ENCODE measurements around the gene NSG2.
"Not testable (repeated sequence)": the region's sequence is repeated elsewhere in the genome, so short reads cannot be mapped to it uniquely, and the experiment has no call there.

Gene NSG2

DNA sequence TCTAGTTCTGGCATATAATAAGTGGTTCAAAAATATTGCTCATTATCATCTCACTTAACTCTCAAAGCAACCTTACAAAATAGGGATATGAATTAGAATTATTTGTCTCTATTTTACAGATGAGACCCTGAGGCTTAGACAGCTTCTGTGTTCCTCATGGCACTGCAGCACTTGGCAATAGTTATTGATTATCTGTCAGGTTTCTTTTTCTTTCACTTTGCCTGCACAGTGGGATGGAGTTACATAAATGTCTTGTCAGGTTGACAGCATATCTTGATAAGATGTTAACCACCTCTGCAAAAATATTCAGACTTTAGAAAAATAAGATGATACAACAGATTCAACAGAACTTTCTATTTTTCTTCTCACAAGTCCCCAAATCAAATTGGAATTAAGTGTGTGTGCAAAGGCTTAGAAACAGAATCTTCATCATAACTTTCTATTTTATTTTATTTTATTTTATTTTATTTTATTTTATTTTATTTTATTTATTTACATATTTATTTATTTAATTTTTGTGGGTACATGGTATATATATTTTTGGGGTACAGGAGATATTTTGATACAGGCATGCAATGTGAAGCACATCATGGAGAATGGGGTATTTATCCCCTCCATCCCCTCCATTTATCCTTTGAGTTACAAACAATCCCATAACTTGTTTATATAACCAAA lies 17.7 kb downstream of the NSG2 start:
- DNase-seq: no peak

DNA sequence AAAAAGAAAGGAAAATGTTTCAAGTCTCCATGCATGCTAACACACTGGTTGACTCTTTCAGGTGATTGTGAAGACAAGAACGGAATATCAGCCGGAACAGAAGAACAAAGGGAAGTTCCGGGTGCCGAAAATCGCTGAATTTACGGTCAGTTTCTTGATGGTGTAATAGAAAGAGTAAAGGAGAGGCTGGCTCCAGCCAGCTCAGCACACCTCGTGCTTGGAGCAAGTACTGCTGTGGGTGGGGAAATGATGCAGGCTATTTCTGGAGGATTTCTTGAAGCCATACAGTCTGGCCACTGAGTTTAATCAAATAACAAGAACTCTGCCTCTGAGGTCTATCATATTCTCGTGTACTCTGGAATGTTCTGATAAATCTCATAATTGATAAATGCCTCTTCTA lies 18.7 kb downstream of the NSG2 start:
- no peak for DNase-seq

DNA sequence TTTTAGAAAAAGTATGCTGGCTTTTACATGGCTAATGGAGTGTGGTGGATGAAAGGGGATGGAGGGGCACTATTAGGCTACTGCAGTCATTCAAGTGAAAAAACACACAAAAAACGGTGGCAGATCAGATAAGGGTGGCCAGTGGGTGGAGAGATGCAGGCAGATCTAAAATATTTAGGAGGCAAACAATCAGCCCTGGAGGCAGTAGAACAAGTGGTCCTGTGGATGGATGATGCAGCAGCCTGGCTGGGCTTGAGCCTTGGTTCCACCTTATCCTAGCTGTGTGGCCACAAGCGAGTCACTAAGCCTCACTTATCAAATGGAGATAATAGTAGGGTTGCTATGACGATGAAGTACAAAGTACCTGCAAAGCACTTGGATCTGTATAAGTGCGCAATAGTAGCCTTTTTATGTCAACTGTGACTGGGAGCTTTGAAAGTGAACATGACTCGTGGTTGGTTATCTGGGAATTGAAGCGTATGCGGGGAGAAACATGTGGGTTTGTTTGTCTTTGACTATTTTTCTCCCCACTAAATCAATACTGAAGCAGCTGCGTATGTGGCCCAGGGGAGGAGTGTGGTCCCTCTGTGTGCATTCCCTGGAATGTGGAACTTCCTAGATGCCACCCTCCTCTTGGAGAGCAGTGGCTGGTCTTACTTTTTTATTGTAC lies 20.2 kb downstream of the NSG2 start:
- no peak for DNase-seq

DNA sequence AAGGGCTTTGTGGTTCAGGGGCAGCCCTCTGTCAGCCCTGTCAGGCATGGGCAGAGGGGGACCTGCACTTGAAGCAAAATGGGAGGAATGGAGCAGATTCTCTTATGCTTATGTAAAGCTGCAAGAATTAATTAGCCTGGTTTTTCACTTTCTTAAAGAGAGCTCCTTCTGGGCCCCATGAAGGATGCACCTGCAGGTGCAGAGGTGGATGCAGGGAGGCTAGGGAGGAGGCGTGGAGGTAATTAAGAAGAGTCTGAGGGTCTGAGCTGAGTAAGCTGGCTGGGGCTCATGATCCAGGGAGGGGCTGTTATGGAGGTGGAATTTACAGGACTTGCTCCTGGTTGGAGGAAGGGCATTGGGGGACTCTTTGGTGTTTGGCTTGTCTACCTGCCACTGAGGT lies 22.0 kb downstream of the NSG2 start:
- DNase-seq: no peak

DNA sequence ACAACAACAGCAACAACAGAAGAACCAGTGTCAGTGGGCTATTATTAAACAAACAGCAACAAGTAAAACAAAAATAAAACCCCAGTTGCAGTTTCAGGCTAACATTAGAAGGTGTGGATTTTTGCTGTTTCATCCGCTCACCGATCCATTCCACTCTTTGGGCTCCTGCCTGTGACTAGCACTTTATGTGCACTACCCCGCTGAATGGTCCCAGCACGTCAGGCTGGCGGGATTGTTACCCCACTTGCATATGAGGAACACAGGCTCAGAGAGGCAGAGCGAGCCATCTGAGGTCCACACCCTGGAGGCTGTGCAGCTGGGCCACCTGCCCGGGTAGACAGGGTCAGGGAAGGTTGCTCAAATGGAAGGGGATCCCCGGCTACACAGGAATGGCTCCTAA lies 26.0 kb downstream of the NSG2 start:
- DNase-seq: no peak

DNA sequence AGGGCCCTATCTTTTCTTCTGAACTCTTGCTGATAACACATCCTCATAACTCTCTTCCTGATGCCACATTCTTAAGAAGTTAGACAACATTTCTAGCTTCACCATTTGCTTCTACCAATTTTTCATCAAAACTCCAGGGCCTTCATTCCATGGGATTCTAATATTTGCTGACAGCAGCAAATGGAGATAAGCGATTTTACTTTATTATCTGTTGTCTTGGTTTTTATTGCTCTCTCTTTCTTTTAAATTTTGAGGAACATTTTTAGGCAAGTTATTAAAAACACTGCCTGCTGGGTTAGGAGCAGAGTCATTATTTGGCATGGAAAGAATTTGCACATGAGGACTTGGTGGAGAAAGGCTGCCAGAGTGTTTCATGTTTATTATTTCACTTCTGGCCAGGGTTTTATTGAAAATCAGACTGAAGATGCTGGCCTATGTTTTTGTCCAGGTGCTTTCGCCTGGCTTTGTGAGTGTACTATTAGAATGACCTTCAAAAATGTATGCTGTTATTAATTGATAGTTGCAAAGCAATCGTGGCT lies 27.7 kb downstream of the NSG2 start:
- DNase-seq: no peak

DNA sequence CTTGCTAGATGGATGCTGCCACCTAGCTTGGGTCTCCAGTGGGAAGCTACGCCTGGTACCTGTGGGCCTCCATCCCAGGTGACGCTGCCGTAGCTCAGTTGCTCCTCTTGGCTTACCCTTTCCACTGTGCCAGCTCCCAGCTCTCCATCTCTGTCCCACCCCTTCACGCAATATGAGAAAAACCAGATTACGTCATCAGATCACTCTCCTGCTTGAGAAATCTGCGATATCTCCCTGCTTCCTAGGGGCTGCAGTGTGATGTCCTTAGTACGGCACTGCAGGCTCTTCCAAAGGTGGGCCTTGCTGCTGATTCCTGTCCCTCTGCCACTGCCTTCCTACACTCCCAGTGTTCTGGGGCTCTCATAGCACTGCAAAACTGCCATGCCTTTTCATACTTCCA lies 28.9 kb downstream of the NSG2 start:
- DNase-seq: no peak

DNA sequence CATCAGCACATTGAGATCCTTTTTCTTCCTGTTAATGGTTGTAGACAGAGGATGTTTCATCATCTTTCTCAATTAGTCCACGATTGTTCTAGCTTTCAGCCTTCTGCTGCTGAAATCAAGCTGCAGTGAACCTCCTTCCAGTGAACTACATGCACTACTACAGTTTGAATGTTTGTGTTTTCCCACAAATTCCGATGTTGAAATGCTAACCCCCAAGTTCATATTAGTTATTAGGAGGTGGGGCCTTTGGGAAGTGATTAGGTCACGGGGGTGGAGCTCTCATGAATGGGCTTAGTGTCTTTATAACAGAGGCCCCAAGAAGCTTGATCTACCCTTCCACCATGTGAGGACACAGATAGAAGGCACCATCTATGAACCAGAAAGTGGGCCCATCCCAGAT lies 32.9 kb downstream of the NSG2 start:
- no peak for DNase-seq

DNA sequence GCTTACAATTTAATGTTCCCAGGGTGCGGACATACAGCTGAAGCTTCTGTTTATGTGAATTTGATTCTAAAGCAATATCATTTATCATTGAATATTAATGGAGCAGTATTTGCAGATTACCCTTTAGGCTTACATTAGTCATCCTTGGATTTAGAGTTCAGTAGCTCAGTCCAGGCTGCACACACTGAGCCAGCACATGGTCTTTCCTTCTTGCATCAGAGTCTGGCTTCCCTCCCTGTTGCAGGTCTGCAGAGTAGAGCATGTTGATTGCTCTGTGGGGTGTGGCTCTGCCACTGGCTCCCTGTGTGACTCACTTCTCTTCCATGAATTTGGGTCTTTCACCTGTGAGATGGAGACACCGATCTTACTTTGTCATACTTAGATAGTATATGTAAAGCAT lies 36.8 kb downstream of the NSG2 start:
- no peak for DNase-seq

DNA sequence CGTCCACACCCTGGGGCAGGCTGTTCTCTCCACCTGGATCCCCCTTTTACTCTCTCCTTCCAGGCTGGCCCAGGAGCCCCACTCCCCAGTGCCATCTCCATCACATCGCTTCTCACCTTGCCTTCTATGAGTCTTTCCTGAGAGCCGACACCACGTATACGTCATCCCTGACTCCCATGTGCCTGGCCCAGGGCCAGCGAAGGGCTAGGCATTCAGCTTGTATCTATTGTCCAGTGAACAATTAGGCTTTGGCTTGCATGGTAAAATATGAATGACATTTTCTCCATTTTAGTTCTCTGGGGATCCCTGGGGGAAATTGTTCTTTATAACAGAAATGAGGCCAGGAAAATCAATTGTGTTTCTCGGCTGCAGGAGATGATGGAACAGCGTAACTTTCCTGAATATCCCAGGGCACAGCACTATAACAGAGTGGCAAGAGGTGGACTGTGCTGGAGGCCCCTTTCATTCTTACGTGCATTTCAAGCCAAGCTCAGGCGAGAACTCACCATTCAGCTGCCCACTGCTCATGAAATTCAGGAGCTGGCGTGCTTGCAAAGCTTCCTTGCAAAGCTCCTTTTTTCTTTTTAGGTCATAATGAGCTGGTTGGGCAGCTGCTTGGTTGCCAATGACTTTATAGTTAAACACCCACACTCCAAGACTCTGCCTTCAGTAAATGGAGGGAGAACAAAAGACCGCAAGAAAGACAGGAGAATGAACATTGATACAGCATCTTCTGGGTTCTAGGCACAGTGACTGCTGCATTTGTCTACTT lies 37.7 kb downstream of the NSG2 start:
- no peak for DNase-seq

DNA sequence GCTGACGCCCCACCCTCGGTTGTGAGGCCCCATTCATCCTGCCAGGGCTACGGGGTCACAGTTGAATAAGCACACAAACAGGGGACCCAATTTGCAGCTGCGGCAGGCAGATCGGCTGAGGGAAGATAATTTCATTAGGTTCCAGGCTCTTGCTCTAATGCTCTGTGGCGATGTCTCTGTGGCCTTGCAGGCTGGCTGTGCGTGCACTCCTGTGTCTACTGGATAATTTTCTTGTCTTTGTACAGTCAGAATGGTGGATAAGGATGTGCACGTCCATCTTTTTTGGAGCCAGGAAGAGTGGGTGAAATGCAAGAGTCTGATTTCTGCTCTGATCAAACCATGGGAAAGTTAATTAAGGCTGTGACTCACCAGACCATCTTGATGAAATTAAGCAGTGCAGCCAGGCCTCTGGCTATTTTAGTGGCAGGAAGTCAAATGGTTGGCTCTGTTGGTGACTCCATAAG lies 39.2 kb downstream of the NSG2 start:
- DNase-seq: no peak

DNA sequence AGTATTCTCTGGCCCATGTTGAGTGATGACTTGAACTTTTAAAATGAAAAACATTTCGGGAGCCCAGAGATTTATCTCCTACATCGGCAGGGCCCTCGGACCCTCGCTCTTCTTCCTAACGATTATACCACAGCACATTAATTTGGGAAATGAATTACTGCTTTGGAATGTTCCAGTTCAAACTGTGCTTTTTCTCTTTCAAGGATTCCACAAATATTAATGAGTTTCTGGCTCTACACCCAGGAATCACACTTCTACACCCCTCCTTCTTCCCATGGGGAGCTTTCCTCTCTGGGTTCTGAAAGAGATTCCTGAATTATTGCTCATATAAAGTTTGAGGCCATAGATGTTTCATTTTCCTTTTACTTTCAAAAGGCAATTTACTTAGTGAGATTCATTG lies 41.2 kb downstream of the NSG2 start:
- no peak for DNase-seq

DNA sequence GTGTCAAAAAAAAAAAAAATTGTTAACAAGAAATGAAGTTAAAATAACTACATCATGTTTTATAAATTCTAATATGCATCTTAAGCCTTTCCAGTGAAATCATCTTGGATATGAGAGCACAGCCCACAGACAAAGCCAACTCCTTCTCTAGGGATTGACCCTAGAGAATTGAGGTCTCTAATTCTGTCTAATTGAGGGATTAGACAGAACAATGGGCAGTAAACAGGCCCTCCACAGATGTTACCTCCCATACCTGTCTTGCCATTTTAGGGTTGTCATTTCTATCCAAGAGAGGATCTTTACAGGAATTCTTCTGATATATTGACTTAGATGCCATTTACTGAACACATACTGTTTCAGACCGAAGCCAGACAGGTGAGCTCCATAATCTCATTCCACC lies 42.3 kb downstream of the NSG2 start:
- no peak for DNase-seq

DNA sequence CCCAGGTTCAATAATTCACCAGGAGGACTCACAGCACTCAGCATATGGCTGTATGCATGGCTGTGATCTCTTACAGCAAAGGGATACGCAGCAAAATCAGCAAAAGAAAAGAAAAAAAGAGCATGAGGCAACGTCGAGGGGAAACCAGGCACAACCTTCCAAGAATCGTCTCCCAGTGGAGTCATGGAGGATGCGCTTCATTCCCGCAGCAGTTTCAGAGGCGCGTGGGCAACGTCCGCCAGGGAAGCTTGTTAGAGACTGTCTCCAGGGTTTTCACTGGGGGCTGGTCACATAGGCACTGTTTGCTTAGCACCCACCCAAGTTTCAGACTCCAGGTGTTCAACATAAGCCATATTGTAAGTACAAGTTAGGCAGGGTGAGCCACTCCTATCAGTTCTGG lies 44.6 kb downstream of the NSG2 start:
- no peak for DNase-seq

DNA sequence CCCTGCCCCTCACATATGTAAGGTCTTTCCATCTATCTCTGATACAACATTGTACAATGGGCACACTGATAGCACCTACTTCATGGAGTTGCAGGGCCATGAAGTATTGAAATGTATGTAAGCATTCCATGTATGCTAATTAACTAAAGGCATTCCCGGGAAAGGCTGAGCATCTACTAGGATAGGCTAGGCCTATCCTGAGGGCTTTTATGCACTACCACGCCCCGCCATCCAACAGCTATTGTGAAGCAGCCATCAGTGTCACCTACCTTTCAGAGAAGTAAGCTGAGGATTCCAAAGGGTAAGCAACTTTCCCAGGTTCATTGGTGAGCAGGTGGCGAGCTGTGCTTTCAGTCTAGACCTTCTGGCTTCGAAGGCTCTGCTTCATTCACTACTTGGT lies 47.6 kb downstream of the NSG2 start:
- no peak for DNase-seq

DNA sequence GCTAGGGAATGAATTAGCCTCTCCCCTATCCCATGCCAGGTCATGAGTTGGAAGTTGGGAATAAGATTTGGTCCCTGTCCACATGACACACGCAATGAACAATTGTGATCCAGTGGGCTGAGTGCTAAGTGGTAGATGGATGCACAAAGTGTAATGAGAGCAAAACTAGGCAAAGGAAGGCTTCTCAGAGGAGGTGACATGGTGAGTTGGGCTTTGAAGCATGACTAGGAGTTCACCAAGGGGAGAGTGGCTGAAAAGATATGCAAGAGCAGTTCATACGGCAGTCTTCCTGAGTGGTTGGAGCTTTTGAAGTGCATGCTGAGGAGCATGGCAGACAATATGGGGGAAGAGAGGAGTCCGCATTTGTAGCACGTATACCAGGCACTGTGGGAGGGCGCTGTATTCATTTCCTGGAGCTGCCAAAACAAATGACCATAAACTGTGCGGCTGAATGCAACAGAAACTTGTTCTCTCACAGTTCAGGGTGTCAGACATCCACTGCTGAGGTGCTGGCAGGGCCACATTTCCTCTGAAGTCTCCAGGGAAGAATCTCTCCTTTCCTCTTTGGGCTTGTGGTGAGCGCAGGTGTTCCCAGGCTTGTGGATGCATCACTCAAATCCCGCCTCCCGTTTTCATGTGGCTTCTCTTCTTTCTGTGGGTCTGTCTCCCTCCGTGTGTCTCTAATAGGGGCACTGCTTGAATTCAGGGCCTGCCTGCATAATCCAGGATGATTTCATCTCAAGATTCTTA lies 49.5 kb downstream of the NSG2 start:
- no peak for DNase-seq

DNA sequence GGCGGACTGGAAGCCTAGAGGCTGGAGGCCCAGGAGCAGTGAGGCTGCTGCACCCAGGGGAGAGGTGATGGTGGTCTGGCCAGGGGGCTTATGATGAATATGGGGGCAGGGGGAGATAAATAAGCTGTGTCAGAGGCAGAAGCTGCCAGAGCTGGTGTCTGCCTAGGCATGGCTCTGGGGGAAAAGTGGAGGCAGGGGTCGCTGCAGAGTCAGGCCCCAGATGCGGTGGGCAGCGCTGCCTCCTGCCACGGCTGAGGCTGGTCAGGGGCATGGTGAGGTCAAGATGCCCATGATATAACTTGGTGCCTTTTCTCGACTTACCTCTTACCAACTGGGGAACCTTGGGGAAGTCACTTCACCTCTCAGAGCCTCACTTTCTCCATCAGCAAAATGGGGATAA lies 51.1 kb downstream of the NSG2 start:
- no peak for DNase-seq

DNA sequence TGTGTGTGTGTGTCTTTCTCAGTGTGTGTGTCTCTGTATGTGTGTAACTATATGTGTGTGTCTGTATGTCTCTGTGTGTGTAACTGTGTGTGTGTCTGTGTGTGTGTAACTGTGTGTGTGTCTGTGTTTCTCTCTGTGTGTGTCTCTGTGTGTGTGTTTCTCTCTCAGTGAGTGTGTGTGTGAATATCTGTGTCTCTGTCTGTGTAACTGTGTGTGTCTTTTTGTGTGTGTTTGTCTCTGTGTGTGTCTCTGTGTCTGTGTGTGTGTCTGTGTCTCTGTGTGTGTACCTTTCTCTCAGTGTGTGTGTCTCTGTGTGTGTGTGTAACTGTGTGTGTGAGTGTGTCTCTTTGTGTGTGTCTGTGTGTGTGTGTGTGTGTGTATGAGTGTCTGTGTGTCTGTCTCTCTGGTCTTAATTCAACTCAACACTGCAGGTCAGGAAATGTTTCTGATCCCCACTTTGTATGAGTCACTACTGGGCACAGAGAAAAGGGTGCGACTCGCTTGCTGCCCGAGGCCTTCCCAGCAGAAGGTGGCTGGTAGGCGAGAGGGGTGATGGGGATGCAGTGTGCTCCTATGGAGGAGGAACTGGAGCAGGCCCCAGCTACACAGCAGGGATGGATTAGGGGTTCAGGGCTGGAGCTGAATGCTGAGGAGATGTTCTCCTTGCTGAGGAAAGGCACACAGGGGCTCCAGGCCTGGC lies 52.1 kb downstream of the NSG2 start:
- no peak for DNase-seq

DNA sequence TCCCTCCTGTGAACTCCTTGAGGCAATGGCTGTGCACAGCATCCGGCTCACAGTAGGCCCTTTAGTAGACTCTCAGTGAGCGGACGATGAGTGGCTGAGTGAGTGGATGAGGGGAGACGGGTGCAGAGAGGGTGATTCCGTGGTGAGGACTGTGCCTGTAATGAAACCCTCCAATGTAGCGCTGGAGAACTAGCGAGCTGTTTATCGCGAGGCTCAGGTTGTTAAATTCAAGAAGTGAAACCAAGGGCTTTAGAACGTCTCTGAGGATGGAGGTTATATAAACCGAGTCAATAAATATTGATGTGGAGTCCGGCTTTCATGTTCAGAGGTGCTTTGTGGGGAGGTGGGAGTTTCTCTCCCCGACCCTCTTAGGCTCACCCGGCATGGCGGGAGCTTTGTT lies 53.2 kb downstream of the NSG2 start:
- no peak for DNase-seq

DNA sequence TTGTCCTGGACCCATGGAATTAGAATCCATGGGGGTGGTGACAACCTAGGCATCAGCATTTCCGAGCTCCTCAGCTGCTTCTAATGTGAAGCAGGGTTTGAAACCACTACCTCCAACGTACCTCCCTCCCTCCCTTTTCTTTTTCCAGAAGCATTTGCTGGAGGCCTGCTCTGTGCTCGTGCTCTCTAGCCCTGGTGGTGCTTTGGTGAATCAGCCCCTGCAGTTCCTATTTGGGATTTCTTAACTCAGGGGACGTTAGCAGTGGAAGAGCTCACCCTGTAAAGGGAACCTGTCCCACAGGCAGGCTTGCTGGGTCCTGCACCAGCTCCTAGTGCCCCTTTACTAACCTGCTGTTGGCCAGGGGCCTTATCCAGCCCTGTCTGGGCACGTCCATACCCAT lies 55.0 kb downstream of the NSG2 start:
- no peak for DNase-seq

DNA sequence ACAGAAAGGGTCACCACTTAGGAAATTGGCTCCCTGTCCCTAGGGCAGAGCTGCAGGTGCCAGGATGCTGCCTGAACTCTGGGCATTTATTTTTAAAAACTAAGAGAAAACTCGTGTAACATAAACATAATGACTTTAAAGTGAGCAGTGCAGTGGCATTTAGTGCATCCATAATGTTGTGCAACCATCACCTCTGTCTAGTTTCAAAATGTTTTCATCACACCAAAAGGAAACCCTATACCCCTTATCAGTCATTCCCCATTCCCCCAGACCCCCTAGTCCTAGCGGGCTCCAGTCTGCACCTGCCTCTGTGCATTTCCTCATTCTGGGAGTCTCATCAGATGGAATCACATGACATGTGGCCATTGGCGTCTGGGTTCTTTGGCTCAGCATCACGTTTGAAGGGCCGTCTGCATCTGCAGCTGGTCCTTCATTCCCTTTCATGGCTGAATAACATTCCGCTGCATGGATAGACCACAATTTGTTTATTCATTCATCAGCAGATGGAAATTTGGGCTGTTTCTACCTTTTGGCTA lies 55.8 kb downstream of the NSG2 start:
- DNase-seq: no peak

DNA sequence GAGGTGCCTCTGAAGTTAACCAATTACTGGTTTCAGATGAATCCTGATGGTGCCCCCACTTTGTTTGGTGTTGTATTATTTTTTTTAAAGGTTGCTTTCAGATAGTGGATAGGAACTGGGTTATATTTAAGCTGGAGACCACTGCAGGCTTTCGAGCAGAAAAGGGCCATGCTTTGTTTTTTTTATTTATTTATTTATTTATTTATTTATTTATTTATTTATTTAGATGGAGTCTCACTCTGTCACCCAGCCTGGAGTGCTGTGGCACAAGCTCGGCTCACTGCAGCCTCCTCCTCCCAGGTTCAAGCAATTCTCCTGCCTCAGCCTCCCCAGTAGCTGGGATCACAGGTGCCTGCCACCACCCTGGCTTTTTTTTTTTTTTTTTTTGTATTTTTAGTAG lies 57.1 kb downstream of the NSG2 start:
- not testable (repeated sequence) for DNase-seq

All from stimulated activated naive CD4-positive, alpha-beta T cell (primary cell).